ENCODE measurements around the gene SLU7.

Gene SLU7

GRCh38 chr5:160418561-160419457 lies at the start of gene SLU7:
Gene SLU7, minus strand, starts transcription at chr5:160419081. Its CDS starts 3,787 bp downstream, at chr5:160415294.
- TF ChIP-seq POLR2A (IDR thresholded peaks at IDR 0.05; ENCODE audit: low read depth, low read length): 0 out of 2 replicates have a peak, but pooled peaks have one; percentile 29
- DNase-seq (ENCODE audit: insufficient read length, low spot score): peak; percentile 67
- peak; percentile 78 for FAIRE-seq

- no peak for TF ChIP-seq POLR2A (IDR thresholded peaks at IDR 0.05; ENCODE audit: low read depth, low read length)
- DNase-seq (ENCODE audit: insufficient read length, low spot score) (no peak), FAIRE-seq (no peak)
These were observed 49.6 kb upstream of the SLU7 start for GRCh38 chr5:160468363-160468975.

GRCh38 chr5:160467555-160468362 lies 48.9 kb upstream of the SLU7 start:
- DNase-seq (ENCODE audit: insufficient read length, low spot score) (no peak), FAIRE-seq (no peak)
- TF ChIP-seq POLR2A (IDR thresholded peaks at IDR 0.05; ENCODE audit: low read depth, low read length): no peak

- TF ChIP-seq POLR2A (IDR thresholded peaks at IDR 0.05; ENCODE audit: low read depth, low read length): no peak
- FAIRE-seq (no peak), DNase-seq (ENCODE audit: insufficient read length, low spot score) (no peak)
These were observed 48.1 kb upstream of the SLU7 start for GRCh38 chr5:160466889-160467554.

- TF ChIP-seq POLR2A (IDR thresholded peaks at IDR 0.05; ENCODE audit: low read depth, low read length): no peak
- no peak for FAIRE-seq
- no peak for DNase-seq (ENCODE audit: insufficient read length, low spot score)
These were observed 47.2 kb upstream of the SLU7 start for GRCh38 chr5:160466116-160466515.

GRCh38 chr5:160464466-160464797 lies 45.6 kb upstream of the SLU7 start:
- DNase-seq (ENCODE audit: insufficient read length, low spot score) (no peak), FAIRE-seq (no peak)
- no peak for TF ChIP-seq POLR2A (IDR thresholded peaks at IDR 0.05; ENCODE audit: low read depth, low read length)

GRCh38 chr5:160463740-160464465 lies 45.0 kb upstream of the SLU7 start:
- no peak for DNase-seq (ENCODE audit: insufficient read length, low spot score)
- TF ChIP-seq POLR2A (IDR thresholded peaks at IDR 0.05; ENCODE audit: low read depth, low read length): no peak
- FAIRE-seq: no peak

GRCh38 chr5:160463227-160463626 lies 44.3 kb upstream of the SLU7 start:
- FAIRE-seq (no peak), DNase-seq (ENCODE audit: insufficient read length, low spot score) (no peak)
- no peak for TF ChIP-seq POLR2A (IDR thresholded peaks at IDR 0.05; ENCODE audit: low read depth, low read length)

- DNase-seq (ENCODE audit: insufficient read length, low spot score) (no peak), FAIRE-seq (no peak)
- TF ChIP-seq POLR2A (IDR thresholded peaks at IDR 0.05; ENCODE audit: low read depth, low read length): no peak
These were observed 43.3 kb upstream of the SLU7 start for GRCh38 chr5:160462167-160462566.

GRCh38 chr5:160461378-160461777 lies 42.5 kb upstream of the SLU7 start:
- FAIRE-seq: no peak
- DNase-seq (ENCODE audit: insufficient read length, low spot score): no peak
- TF ChIP-seq POLR2A (IDR thresholded peaks at IDR 0.05; ENCODE audit: low read depth, low read length): no peak

GRCh38 chr5:160460377-160461049 lies 41.6 kb upstream of the SLU7 start:
- DNase-seq (ENCODE audit: insufficient read length, low spot score) (no peak), FAIRE-seq (no peak)
- no peak for TF ChIP-seq POLR2A (IDR thresholded peaks at IDR 0.05; ENCODE audit: low read depth, low read length)

Measured in H54 (cell line).